K562 (cell line): ENCODE results near the gene MPC2. TPM values are rescaled to one million over a fixed set of nuclear protein-coding genes. Genes with fewer than 3 reads are reported as not detected.

Source experiments
- AFF4 ChIP-seq: sonication (generic); formaldehyde crosslinking; IDR thresholded peaks from 2 replicates; pipeline ENCODE4 v1.8.0; 2023; ENCODE audit warnings: mild to moderate bottlenecking, missing genetic modification reagents
- BRD9 ChIP-seq: fragments of 450-650 bp; IDR thresholded peaks from 2 replicates; pipeline ENCODE4 v1.6.1; 2018; ENCODE audit warnings: low read depth; ENCODE audit not compliant: partially characterized antibody
- DMBX1 ChIP-seq: fragments of 250-450 bp; sonication (Bioruptor Pico); IDR thresholded peaks from 2 replicates; pipeline ENCODE4 v1.8.0; 2022; ENCODE audit warnings: inconsistent platforms, mild to moderate bottlenecking, moderate library complexity, borderline replicate concordance
- EGR1 ChIP-seq: fragments of 450-650 bp; conservative IDR thresholded peaks from 2 replicates; pipeline ENCODE4 v1.6.1; 2017; ENCODE audit warnings: mild to moderate bottlenecking
- ETV5 ChIP-seq: sonication (generic); formaldehyde crosslinking; IDR thresholded peaks from 2 replicates; pipeline ENCODE4 v1.4.0; 2020; ENCODE audit warnings: low read depth, mild to moderate bottlenecking, missing genetic modification reagents
- FOXK2 ChIP-seq, 2 experiments: fragments of 450-650 bp; IDR thresholded peaks in 1 of 2; conservative IDR thresholded peaks in 1 of 2; 2 replicates each; pipeline ENCODE4 v1.6.1; 2016; ENCODE audit warnings: low read depth in 2 of 2, mild to moderate bottlenecking in 1 of 2
- FOXP1 ChIP-seq: sonication (generic); formaldehyde crosslinking; IDR thresholded peaks from 2 replicates; pipeline ENCODE4 v1.8.0; 2022; ENCODE audit warnings: mild to moderate bottlenecking, missing genetic modification reagents
- GMEB1 ChIP-seq: fragments of 250-450 bp; sonication (Bioruptor Pico); IDR thresholded peaks from 2 replicates; pipeline ENCODE4 v1.4.0; 2020; ENCODE audit warnings: mild to moderate bottlenecking
- JUNB ChIP-seq: fragments of 450-650 bp; formaldehyde crosslinking; conservative IDR thresholded peaks from 2 replicates; pipeline ENCODE4 v1.4.0; 2020; ENCODE audit warnings: mild to moderate bottlenecking
- KDM5B ChIP-seq: fragments of 200-600 bp; sonication (generic); IDR thresholded peaks from 2 replicates; pipeline ENCODE4 v1.6.1; 2012; ENCODE audit warnings: low read depth, mild to moderate bottlenecking, moderate library complexity, low read length, control low read depth, inconsistent platforms; ENCODE audit not compliant: insufficient replicate concordance
- MEIS2 ChIP-seq: fragments of 450-650 bp; IDR thresholded peaks from 2 replicates; pipeline ENCODE4 v1.6.1; 2014; ENCODE audit warnings: mild to moderate bottlenecking; ENCODE audit not compliant: partially characterized antibody
- MLX ChIP-seq, 2 experiments: fragments of 450-650 bp in 1 of 2; sonication (generic) in 1 of 2; formaldehyde crosslinking; conservative IDR thresholded peaks; 2 replicates each; pipeline versions ENCODE4 v1.4.0 to v1.8.1; 2020 to 2022; ENCODE audit warnings: mild to moderate bottlenecking in 1 of 2, missing genetic modification reagents in 1 of 2
- PTTG1 ChIP-seq: fragments of 450-650 bp; IDR thresholded peaks from 2 replicates; pipeline ENCODE4 v1.6.1; 2016; ENCODE audit warnings: low read depth, mild to moderate bottlenecking, missing genetic modification characterization, missing compliant biosample characterization
- SIN3A ChIP-seq, 2 experiments: fragments of 150-350 bp in 1 of 2; IDR thresholded peaks; 2 replicates each; pipeline ENCODE4 v1.6.1; 2011 to 2016; ENCODE audit warnings: borderline replicate concordance in 2 of 2, low read depth in 2 of 2, low read length in 2 of 2, mild to moderate bottlenecking in 2 of 2, moderate library complexity in 2 of 2; ENCODE audit not compliant: control insufficient read depth in 1 of 2
- SMARCA4 ChIP-seq: fragments of 450-650 bp; IDR thresholded peaks from 2 replicates; pipeline ENCODE4 v1.6.1; 2016
- SMARCC2 ChIP-seq: fragments of 450-650 bp; IDR thresholded peaks from 2 replicates; pipeline ENCODE4 v1.6.1; 2017; ENCODE audit warnings: antibody characterized with exemption, moderate library complexity, mild to moderate bottlenecking, low read depth
- SUPT5H ChIP-seq: fragments of 450-650 bp; IDR thresholded peaks from 2 replicates; pipeline ENCODE4 v1.6.1; 2016
- USF1 ChIP-seq: sonication (generic); formaldehyde crosslinking; IDR thresholded peaks from 2 replicates; pipeline ENCODE4 v1.9.0; 2022; ENCODE audit warnings: mild to moderate bottlenecking, missing genetic modification reagents
- ZNF174 ChIP-seq: fragments of 250-450 bp; sonication (Bioruptor Pico); IDR thresholded peaks from 2 replicates; pipeline ENCODE4 v1.4.0; 2020; ENCODE audit warnings: mild to moderate bottlenecking
- ZNF766 ChIP-seq: fragments of 200-800 bp; sonication (Bioruptor generic); conservative IDR thresholded peaks from 2 replicates; pipeline ENCODE4 v1.6.1; 2016; ENCODE audit warnings: missing genetic modification characterization, missing compliant biosample characterization
- polyA plus RNA-seq, 8 experiments: library from polyadenylated mRNA; depleted of rRNA in 4 of 8; stranded (reverse) in 5 of 8; unstranded in 3 of 8; fragments of >200 nt; fragmentation: Nextera tagmentation in 2 of 8; fragmentation: Illumina TruSeq in 1 of 8; extraction: Ambion mirVana in 2 of 8; extraction: Trizol in 1 of 8; gene quantifications; 2 replicates each; pipeline versions ENCODE4 v1.2.1 to v1.2.3, GENCODE V29; 2011 to 2014; ENCODE audit warnings: inconsistent platforms in 1 of 8, missing spikeins in 1 of 8
- total RNA-seq, 7 experiments: library from RNA; depleted of rRNA in 6 of 7; stranded (reverse); fragments of >200 nt in 6 of 7; fragmentation: Illumina TruSeq in 2 of 7; extraction: Trizol in 2 of 7; gene quantifications; 2 replicates each; pipeline versions ENCODE4 v1.2.1 to v1.2.3, GENCODE V29; 2011 to 2021; ENCODE audit warnings: low replicate concordance in 1 of 7

Gene MPC2
- total and polyA plus RNA-seq, 9 of the 15 experiments (the other 6 are each of a cell fraction or from before 2014, with no cell fraction given), result 70.7 to 179 (median 144) TPM

- TF ChIP-seq USF1 (CRISPR knock-in tag) (peak; percentile 56; the same call in 1 of the 2 replicates), FOXK2 (conservative IDR thresholded peaks at IDR 0.05 in 1 of 2, IDR thresholded peaks at IDR 0.05 in 1 of 2; ENCODE audit: low read depth in 2 of 2) (peak in 1 of 2 experiments; percentile 21; a peak in 3 of 4 replicates), PTTG1 (tag) (no peak; the same call in 1 of the 2 replicates), ETV5 (CRISPR knock-in tag) (no peak), ZNF174 (CRISPR knock-in tag) (0 out of 2 replicates have a peak, but pooled peaks have one; percentile 45), DMBX1 (peak; percentile 49; the same call in 1 of the 2 replicates), BRD9 (peak; percentile 90), MLX (CRISPR knock-in tag; conservative IDR thresholded peaks at IDR 0.05) (peak in 1 of 2 experiments; percentile 73; a peak in 1 of 4 replicates), FOXP1 (CRISPR knock-in tag) (peak; percentile 95), SMARCA4 (0 out of 2 replicates have a peak, but pooled peaks have one; percentile 35), SIN3A (IDR thresholded peaks at IDR 0.05; ENCODE audit: borderline replicate concordance in 2 of 2, control insufficient read depth in 1 of 2, low read depth in 2 of 2, low read length in 2 of 2) (peak; percentile 47 to 68; a peak in 2 of 4 replicates), JUNB (CRISPR knock-in tag) (no peak), KDM5B (peak; percentile 32), ZNF766 (CRISPR knock-in tag) (peak; percentile 2; the same call in 1 of the 2 replicates), GMEB1 (peak; percentile 47), SUPT5H (peak; percentile 92), EGR1 (peak; percentile 84), MEIS2 (peak; percentile 94), AFF4 (CRISPR knock-in tag) (peak; percentile 47), SMARCC2 (no peak)
These were observed 573 bp downstream of the MPC2 start, which contains the start of gene DCAF6 (continued) for GRCh38 chr1:167936068-167936929.
